HG03196 (cell line): Measurements from ENCODE around the gene AGXT2.
A peak's percentile ranks its signal among the peaks of the same experiment; 100 is the strongest.

Experiments
- ATAC-seq: cut with Tn5 transposase; IDR thresholded peaks from one replicate; pipeline ENCODE4 v1.9.1; 2021; ENCODE audit not compliant: unreplicated experiment

Gene AGXT2

DNA sequence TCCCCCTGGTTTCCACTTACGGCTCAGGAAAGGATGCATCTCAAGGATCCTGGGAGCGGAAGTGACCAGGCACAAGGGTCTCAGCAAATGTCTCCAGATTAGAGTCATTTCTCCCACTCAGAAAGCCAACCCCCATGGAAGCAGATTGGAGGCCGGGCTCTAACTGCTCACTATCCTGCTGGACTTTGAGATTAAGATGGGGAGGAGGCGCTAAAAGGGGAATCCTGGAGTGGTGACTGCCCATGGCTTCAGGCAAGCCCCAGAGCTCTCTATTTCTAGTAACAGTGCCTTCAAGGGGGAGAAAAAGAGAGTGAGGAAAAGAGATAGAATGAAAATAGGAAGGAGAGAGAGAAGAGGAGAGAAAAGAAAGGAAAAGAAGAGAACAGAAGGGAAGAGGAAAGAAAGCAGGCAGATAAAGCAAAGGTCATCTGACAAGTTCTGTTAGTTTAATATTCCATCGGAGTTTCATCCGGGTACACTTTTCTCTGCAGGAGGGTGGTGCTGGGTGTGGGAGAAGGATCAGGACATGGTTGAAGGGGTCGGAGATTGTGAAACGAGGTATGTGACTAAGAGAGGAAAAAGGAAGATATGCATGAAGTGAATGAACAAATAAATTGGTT lies at the start of gene AGXT2:
AGXT2 (minus strand) TSS at position 165 of the 620 bp plus-strand sequence; CDS start at position 108, 57 bp downstream.
- ATAC-seq: no peak

DNA sequence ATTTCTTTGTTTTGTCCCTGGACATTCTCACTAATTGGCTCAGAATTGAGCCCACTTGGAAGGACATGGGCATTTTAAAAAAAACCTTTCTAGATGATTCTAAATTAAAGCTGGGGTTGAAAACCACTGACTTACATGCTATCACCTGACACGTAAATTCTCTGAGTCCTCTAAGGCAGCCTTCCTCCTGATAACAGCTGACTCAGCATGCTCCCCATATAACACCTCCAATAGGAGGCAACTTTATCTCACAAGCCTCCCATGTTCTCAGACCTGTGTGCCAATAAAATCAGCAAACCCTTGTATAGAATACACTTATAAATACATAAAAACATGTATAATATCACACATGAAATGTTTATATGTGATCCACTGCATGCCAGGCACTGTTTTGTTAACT lies 49.2 kb upstream of the AGXT2 start:
- no peak for ATAC-seq

GRCh38 chr5:35096216-35096615 lies 48.5 kb upstream of the AGXT2 start:
- no peak for ATAC-seq

GRCh38 chr5:35095366-35095765 lies 47.6 kb upstream of the AGXT2 start:
- ATAC-seq: no peak

GRCh38 chr5:35094948-35095347 lies 47.2 kb upstream of the AGXT2 start:
- ATAC-seq: no peak

- ATAC-seq: no peak
Observed at GRCh38 chr5:35092703-35093102, 45.0 kb upstream of the AGXT2 start.

GRCh38 chr5:35091704-35092103 lies 44.0 kb upstream of the AGXT2 start:
- ATAC-seq: no peak

DNA sequence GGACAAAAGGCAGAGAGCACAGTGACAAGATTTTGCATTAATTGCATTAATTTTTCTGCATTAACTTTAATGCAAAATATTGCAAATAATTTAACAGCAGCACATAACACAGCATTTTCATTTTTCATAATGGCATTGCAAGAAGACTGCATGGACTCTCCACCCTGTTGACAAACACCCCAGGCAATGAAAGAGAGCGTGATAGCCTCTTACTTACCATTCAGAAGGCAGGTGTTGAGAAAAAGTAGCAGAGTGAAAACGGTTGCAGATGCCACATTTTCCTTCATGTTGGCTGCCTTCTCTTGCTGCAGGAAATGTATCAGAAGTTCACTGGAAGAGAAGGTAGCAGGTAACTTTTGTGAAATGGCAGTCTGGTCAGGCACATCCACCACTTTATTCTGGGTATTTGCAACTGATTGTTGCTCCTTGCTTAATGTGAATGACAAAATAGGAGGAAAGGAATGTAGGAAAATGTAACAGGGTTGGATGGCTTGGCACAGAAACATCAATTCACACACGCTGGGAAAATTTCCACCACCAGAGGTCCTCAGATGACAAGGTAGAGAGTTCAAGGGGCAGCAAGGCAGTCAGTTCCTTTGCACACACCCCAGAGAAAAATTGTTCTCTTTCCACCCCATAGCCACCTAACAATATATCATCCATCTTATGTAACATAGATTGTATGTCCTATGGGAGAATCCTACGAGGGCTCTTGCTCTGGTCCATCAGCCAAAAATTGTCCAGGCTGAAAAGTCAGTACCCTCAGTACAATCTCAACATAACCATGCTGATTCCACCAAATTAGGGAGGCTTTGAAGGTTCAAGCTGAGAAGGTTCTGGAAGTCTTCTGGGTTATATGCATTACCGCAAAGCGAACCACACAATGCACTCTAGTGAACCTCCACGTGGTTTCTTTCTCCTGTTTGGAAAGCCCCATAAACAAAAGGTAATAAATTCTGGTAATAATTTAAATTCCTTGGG lies 41.9 kb upstream of the AGXT2 start:
- ATAC-seq: no peak

GRCh38 chr5:35087991-35088390 lies 40.2 kb upstream of the AGXT2 start:
- ATAC-seq: no peak

GRCh38 chr5:35083150-35083549 lies 35.4 kb upstream of the AGXT2 start:
- ATAC-seq: no peak

GRCh38 chr5:35082530-35082929 lies 34.8 kb upstream of the AGXT2 start:
- ATAC-seq: no peak

DNA sequence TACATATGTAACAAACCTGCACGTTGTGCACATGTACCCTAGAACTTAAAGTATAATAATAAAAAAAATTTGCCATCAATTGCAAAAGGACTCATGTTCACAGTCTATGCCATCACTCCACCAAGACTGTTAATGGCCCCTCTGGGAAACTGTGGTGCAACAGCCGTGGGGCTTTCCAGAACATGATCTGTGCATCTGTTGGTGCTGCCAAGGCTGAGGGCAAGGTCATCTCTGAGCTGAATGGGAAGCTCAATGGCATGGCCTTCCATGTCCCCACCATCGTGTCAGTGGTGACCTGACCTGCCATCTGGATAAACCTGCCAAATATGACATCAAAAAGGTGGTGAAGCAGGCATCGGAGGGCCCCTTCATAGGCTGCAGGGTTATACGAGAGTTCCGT lies 33.4 kb upstream of the AGXT2 start:
- ATAC-seq: no peak

DNA sequence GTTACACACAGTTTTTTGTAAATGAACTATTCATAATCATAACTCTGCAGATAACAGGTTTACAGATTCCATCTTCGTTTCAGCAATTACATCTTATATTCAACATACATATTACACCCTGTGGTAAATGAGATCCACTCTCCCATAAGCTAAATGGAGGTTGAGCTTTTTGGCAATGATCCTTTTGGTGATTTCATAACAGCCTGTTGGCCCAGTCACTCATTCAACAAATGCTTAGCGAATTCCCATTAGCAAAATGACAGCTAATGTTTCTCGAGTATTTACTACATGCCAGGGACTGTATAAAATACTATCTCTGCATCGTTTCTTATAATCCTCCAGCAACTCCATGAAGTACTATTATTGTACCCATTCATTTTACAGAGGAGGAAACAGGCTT lies 25.4 kb upstream of the AGXT2 start:
- ATAC-seq: no peak

DNA sequence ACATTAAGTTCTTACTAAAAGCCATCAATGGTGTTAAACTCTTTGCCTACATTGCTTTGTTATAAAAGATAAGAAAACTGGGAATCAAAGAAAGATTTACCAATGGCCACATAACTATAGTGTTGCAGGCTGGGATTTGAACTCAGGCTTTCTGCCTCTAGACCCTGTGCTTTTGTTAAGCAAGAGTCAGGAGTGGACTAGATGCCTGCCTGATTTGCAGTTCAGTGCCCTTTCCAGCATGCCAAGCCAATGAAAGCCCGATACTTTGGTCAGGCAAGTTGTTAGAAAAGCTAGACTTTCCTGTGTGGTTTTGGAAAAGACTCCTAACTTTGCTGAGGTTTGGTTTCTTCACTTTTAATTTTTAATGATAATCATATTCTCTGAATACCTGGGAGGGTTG lies 21.4 kb upstream of the AGXT2 start:
- no peak for ATAC-seq

DNA sequence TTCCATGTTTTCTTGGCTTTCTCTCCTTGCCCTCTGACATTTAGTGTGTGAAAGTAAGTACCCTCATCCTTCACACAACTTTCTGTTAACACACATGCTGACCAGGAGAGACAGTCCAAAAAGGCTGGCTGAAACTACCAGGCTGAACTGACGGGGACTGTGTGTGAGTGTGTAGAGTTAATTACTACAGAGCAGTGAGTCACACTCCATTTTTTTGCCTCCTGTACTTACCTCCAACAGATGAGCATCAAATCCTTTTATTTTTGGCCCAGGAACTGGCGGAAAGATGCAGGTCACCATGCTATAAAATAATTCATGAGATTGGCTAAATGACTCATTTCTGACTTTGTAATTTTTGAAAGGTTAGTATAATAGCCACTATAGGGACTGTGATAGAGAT lies 20.2 kb upstream of the AGXT2 start:
- ATAC-seq: no peak

- ATAC-seq: peak; percentile 87
Observed at GRCh38 chr5:35066260-35066795, 18.6 kb upstream of the AGXT2 start.

GRCh38 chr5:35063414-35063813 lies 15.7 kb upstream of the AGXT2 start:
- ATAC-seq: no peak

DNA sequence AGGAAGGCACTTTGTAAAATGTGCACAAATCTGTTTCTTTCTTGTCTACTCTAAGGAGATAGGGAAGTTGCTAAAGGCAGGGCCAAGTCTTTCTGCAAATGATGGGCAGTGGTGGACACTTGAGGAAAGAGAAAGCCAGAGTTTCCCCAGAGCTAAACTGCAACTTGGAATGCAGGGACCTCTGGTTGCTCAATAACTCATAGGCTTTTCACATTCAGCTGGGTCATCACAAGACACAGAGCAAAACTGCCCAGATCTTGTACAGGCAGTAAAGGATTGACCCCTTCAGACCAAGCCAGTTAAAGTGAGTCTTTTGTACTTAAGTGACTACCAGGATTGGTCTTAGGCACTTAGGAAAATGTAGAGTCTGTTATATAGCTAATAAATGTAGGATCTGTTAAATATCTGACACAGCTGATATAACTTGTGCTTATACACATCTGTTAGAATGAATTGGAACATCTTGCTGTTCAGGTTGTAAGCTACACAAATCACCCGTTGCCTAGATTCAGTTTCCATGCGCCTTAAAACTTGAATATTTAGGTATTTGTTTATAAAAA lies 13.5 kb upstream of the AGXT2 start:
- ATAC-seq: no peak

- no peak for ATAC-seq
Observed at GRCh38 chr5:35060236-35060635, 12.5 kb upstream of the AGXT2 start.

- no peak for ATAC-seq
Observed at GRCh38 chr5:35059251-35059650, 11.5 kb upstream of the AGXT2 start.

DNA sequence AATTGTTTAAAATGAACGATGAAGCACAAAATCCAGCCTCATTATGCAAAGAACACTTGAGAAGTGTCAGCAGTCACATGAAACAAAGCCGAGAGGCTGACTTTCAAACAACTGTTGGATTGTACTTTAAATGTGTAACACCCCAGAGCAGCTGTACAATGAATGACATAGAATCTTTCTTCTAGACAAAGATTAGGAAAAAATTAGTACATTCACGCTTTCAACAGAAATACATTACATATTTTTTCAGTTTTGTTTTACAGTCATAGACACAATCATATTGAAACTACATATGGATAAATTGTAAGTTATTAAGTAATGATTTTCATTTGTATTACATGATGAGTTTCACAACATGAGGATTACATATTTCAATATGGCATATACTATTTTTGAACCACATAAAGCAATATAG lies 10.6 kb upstream of the AGXT2 start:
- ATAC-seq: peak; percentile 92

GRCh38 chr5:35056686-35057085 lies 8.9 kb upstream of the AGXT2 start:
- ATAC-seq: no peak
